Neural crest cell (in vitro differentiated cells): ENCODE results near the gene TUT1. TPM values are rescaled to one million over a fixed set of nuclear protein-coding genes. Genes with fewer than 3 reads are reported as not detected.
A peak's percentile ranks its signal among the peaks of the same experiment; 100 is the strongest.

Experiments
- DNase-seq: peaks from one replicate; pipeline ENCODE4 v3.0.0; 2021; ENCODE audit warnings: low read depth, mixed read lengths, low spot score
- H3K27ac Mint-ChIP-seq: one replicate; pipeline ENCODE4 v1.8.0; 2021; ENCODE audit warnings: mild to moderate bottlenecking, mixed read lengths; ENCODE audit not compliant: unreplicated experiment
- H3K27me3 Mint-ChIP-seq: 2 replicates; pipeline ENCODE4 v1.8.0; 2021; ENCODE audit warnings: low read depth, mild to moderate bottlenecking, mixed read lengths
- H3K36me3 Mint-ChIP-seq: 2 replicates; pipeline ENCODE4 v1.8.0; 2021; ENCODE audit warnings: low read depth, mild to moderate bottlenecking, mixed read lengths
- H3K4me1 Mint-ChIP-seq: 2 replicates; pipeline ENCODE4 v1.8.0; 2021; ENCODE audit warnings: mixed read lengths
- H3K4me3 Mint-ChIP-seq: one replicate; pipeline ENCODE4 v1.8.0; 2021; ENCODE audit warnings: mild to moderate bottlenecking, mixed read lengths
- H3K9me3 Mint-ChIP-seq: 2 replicates; pipeline ENCODE4 v1.8.0; 2021; ENCODE audit warnings: mixed read lengths
- total RNA-seq: library from RNA; stranded (reverse); gene quantifications from 2 replicates; pipeline ENCODE4 v1.2.1, GENCODE V29; 2021
- TF ChIP-seq, protein P1 (sequence below): fragments of 200-600 bp; sonication (generic); conservative IDR thresholded peaks from 2 replicates; pipeline ENCODE4 v1.5.0; 2021; ENCODE audit warnings: antibody characterized with exemption, mild to moderate bottlenecking

The TUT1 gene
- total RNA-seq, 1 donor from 2014 or later = 20.7 TPM

DNA sequence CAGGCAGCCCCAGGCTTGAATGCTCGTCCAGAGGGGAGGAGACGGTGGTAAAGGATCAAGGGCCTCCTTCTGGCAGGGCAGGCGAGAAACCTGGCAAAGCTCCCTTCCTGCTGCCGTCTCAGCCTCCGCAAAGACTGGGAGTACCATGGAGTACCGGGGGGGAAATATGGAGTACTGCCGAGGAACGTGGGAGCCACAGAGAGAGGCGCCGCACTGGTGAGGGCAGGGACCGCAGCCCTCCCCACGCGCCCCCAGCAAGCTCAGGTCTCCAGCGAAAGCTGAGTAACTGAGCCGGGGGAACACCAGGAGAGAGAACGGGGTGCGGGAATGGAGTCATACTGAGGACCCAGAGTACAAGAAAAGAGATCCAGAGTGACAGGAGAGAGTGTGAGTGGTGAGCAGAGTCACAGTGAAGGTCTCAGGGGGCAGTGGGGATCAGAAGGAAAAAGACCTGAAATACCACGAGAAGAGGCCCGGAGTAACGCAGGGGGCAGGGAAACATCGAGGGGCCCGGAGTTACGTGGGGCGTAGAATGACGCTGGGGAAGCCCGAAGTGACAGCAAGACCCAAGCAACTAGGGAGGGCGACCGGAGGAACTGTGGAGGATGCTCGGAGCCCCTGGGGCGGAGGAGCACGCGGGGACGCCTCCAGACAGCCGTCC is 20.5 kb upstream of the TUT1 start:
- Mint-ChIP-seq H3K4me3 (peak overlapping the region; percentile 93), H3K27ac (peak overlapping the region; percentile 89), H3K4me1 (peaks cover 29% of the 10 kb centered on the region), H3K36me3 (no peaks in the 10 kb centered on the region), H3K9me3 (no peaks in the 10 kb centered on the region), H3K27me3 (no peaks in the 10 kb centered on the region)
- TF ChIP-seq, protein P1, sequence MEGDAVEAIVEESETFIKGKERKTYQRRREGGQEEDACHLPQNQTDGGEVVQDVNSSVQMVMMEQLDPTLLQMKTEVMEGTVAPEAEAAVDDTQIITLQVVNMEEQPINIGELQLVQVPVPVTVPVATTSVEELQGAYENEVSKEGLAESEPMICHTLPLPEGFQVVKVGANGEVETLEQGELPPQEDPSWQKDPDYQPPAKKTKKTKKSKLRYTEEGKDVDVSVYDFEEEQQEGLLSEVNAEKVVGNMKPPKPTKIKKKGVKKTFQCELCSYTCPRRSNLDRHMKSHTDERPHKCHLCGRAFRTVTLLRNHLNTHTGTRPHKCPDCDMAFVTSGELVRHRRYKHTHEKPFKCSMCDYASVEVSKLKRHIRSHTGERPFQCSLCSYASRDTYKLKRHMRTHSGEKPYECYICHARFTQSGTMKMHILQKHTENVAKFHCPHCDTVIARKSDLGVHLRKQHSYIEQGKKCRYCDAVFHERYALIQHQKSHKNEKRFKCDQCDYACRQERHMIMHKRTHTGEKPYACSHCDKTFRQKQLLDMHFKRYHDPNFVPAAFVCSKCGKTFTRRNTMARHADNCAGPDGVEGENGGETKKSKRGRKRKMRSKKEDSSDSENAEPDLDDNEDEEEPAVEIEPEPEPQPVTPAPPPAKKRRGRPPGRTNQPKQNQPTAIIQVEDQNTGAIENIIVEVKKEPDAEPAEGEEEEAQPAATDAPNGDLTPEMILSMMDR = no peak
- no peak for DNase-seq

DNA sequence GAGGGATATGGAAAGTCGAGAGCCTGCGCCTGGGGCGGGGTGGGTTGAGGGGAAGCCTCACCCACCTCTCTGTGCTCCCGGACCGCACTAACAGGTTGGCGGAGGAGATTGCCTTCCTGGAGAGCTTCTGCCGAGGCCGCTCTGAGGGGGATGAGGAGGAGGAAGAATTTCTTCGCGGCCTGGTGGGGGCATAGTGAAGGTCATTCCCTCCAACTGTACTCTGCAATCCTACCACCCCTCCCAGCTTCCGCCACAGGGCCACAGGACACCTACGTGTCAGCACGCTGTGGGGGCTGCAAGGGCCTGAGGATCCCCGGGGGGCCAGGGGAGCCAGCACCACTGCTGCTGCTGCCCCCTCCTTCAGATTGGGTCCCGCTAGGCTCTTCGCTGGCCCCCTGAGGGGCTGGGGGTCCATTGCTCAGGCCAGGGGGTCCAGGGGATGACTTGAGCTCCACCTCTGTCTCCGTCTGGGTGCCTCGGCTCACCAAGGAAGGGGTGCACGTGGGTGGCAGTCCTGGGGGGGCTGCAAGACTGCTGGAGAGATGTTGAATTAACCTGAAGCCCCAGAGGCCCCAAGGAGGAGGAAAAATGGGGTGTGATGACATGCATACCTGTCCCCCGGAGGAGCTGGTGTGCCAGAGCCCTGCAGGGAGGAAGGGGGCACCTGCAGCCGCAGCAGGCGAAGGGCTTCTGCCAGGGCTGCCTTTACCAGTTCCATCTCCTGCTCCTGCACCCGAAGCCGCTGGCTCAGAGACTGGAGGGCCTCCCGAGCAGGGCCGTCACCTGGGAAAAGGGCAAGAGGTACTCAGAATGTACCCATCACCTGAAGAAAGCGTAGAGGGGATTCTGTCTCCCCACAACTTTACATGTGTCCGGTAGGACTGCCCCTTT is 19.7 kb upstream of the TUT1 start:
- TF ChIP-seq, protein P1 = no peak
- Mint-ChIP-seq H3K36me3 (no peaks in the 10 kb centered on the region), H3K27ac (no peak overlapping the region), H3K4me1 (peaks cover 29% of the 10 kb centered on the region), H3K27me3 (no peaks in the 10 kb centered on the region), H3K4me3 (peak overlapping the region; percentile 93), H3K9me3 (no peaks in the 10 kb centered on the region)
- no peak for DNase-seq

DNA sequence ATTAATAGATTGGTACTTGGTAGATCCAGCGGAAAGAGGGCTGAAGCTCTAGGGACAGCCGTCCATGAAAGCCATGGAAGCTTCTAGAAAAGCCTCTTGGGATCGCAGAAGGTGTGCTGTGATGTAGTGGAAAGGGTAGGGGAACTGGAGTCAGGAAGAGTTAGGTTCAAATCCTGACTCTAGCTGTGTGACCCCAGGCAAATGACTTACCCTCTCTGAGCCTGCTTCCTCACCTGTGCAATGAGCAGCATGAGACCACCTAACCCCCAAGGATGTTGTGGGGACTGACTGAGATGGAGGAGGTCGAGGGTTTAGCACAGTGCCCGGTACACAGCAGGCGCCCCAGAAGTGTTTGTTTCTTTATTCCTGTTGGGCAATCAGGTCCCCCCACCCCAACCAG is 19.1 kb upstream of the TUT1 start:
- no peak for DNase-seq
- Mint-ChIP-seq H3K4me3 (peak overlapping the region; percentile 86), H3K4me1 (peaks cover 29% of the 10 kb centered on the region), H3K9me3 (no peaks in the 10 kb centered on the region), H3K36me3 (no peaks in the 10 kb centered on the region), H3K27me3 (no peaks in the 10 kb centered on the region), H3K27ac (no peak overlapping the region)
- TF ChIP-seq, protein P1 = no peak

DNA sequence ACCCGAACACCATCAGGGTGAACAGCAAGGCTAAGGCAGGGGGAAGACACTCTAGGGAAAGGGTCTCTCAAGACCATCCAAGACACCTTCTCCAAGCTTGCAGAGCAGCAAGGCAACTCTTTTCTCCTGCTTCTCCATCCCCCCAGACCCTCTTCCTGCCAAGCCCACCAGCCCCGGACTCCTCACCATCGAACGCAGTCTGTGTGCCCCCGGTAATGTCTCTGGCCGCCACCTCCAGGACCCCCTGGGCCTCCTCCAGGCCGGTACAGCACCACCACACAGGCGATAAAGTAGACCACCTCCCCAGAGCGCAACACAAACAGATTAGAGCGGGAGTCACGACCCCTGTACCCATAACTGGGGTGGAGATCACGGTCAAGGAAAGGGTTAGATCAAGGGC is 17.5 kb upstream of the TUT1 start:
- Mint-ChIP-seq H3K4me1 (peaks cover 40% of the 10 kb centered on the region), H3K27ac (peak overlapping the region; percentile 16), H3K4me3 (peak overlapping the region; percentile 33)

DNA sequence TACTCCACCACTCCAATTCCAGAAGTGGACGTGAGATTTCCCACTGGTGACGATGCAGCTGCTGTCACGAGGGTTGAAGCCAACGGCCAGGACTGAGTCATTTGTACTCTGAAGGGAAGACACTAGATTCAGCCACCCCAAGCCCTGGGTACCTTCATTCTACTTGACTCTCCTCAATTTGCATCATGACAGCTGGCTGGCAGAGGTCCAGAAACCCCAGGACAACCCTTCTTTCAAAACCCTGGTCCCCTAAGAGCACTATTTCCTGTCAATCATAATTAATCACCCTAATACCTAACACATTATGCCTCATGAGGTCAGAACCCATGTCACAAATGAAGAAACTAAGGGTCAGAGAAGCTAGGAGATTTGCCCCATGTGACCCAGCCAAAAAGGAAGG is 16.4 kb upstream of the TUT1 start:
- DNase-seq = no peak
- TF ChIP-seq, protein P1 = no peak
- peak overlapping the region; percentile 74 for H3K4me3 Mint-ChIP-seq
- peaks cover 12% of the 10 kb centered on the region for H3K27me3 Mint-ChIP-seq
- H3K4me1 Mint-ChIP-seq = peaks cover 49% of the 10 kb centered on the region
- H3K36me3 Mint-ChIP-seq = peaks cover 8% of the 10 kb centered on the region
- no peaks in the 10 kb centered on the region for H3K9me3 Mint-ChIP-seq
- no peak overlapping the region for H3K27ac Mint-ChIP-seq

More for the DNA sequence above, 17.5 kb upstream of the TUT1 start:
- DNase-seq = no peak
- peaks cover 2% of the 10 kb centered on the region for H3K36me3 Mint-ChIP-seq
- H3K27me3 Mint-ChIP-seq = peaks cover 2% of the 10 kb centered on the region
- TF ChIP-seq, protein P1 = no peak
- no peaks in the 10 kb centered on the region for H3K9me3 Mint-ChIP-seq
